ENCODE results near the gene PLXNA2.
A peak's percentile ranks its signal among the peaks of the same experiment; 100 is the strongest.

Gene PLXNA2

GRCh38 chr1:208100106-208100505 lies 144.1 kb downstream of the PLXNA2 start:
- ChIA-PET POLR2A (interaction anchor here (0.8 kb wide), 1 partner anchor 580 kb away, joined by 3 read pairs; no protein-coding TSS in a partner anchor), CTCF (interaction anchor here (2.3 to 2.5 kb wide), 2 partner anchors 8 to 78 kb away, joined by 11 to 12 read pairs; no protein-coding TSS in a partner anchor)
- Histone ChIP-seq H3K27ac (ENCODE audit: insufficient read depth in 1 of 2, low read depth in 1 of 2, low read length in 2 of 2, poor library complexity in 1 of 2, severe bottlenecking in 2 of 2) (no peak overlapping the region), H3K9me3 (ENCODE audit: control extremely low read depth in 1 of 5, control insufficient read depth in 4 of 5, insufficient read depth in 2 of 5, low read depth in 1 of 5, low read length in 4 of 5) (no peaks in the 10 kb centered on the region), H3K4me3 (ENCODE audit: control insufficient read depth in 1 of 7, extremely low read depth in 1 of 7, insufficient read depth in 4 of 7, low read depth in 2 of 7, low read length in 6 of 7) (no peak overlapping the region), H3K4me1 (ENCODE audit: control extremely low read depth in 1 of 4, control insufficient read depth in 4 of 4, insufficient read depth in 4 of 4, low read length in 3 of 4) (no peaks in the 10 kb centered on the region), H3K36me3 (ENCODE audit: control insufficient read depth in 4 of 4, insufficient read depth in 4 of 4, low read length in 3 of 4) (no peaks in the 10 kb centered on the region), H3K27me3 (replicated peaks in 2 of 5; ENCODE audit: control insufficient read depth in 4 of 5, insufficient read depth in 5 of 5, low read length in 4 of 5) (peaks cover 0 to 2% (median 0%) of the 10 kb centered on the region in 5 experiments)
- DNase-seq, result no peak
- WGBS (ENCODE audit: insufficient coverage), result 100% methylated on average over 2 of the region's 4 CpGs

GRCh38 chr1:208098773-208099172 lies 145.4 kb downstream of the PLXNA2 start:
- Histone ChIP-seq H3K4me3 (ENCODE audit: control insufficient read depth in 1 of 7, extremely low read depth in 1 of 7, insufficient read depth in 4 of 7, low read depth in 2 of 7, low read length in 6 of 7) (no peak overlapping the region), H3K27ac (ENCODE audit: insufficient read depth in 1 of 2, low read depth in 1 of 2, low read length in 2 of 2, poor library complexity in 1 of 2, severe bottlenecking in 2 of 2) (no peak overlapping the region), H3K36me3 (ENCODE audit: control insufficient read depth in 4 of 4, insufficient read depth in 4 of 4, low read length in 3 of 4) (no peaks in the 10 kb centered on the region), H3K27me3 (replicated peaks in 2 of 5; ENCODE audit: control insufficient read depth in 4 of 5, insufficient read depth in 5 of 5, low read length in 4 of 5) (no peaks in the 10 kb centered on the region), H3K4me1 (ENCODE audit: control extremely low read depth in 1 of 4, control insufficient read depth in 4 of 4, insufficient read depth in 4 of 4, low read length in 3 of 4) (no peaks in the 10 kb centered on the region), H3K9me3 (ENCODE audit: control extremely low read depth in 1 of 5, control insufficient read depth in 4 of 5, insufficient read depth in 2 of 5, low read depth in 1 of 5, low read length in 4 of 5) (no peaks in the 10 kb centered on the region)
- ChIA-PET CTCF (no interaction called here), POLR2A (no interaction called here)
- WGBS (ENCODE audit: insufficient coverage), result 98% methylated on average over 6 of the region's 7 CpGs
- no peak for DNase-seq

- H3K4me3 ChIP-seq (ENCODE audit: control insufficient read depth in 1 of 7, extremely low read depth in 1 of 7, insufficient read depth in 4 of 7, low read depth in 2 of 7, low read length in 6 of 7), result no peak overlapping the region
- ChIA-PET CTCF (interaction anchor here (0.7 to 11.0 kb wide), 22 partner anchors 9 to 264 kb away, joined by 3 to 204 read pairs (median 4); no protein-coding TSS in a partner anchor), POLR2A (no interaction called here)
- H3K27me3 ChIP-seq (replicated peaks in 2 of 5; ENCODE audit: control insufficient read depth in 4 of 5, insufficient read depth in 5 of 5, low read length in 4 of 5), result no peaks in the 10 kb centered on the region
- no peaks in the 10 kb centered on the region for H3K4me1 ChIP-seq (ENCODE audit: control extremely low read depth in 1 of 4, control insufficient read depth in 4 of 4, insufficient read depth in 4 of 4, low read length in 3 of 4)
- no peaks in the 10 kb centered on the region for H3K9me3 ChIP-seq (ENCODE audit: control extremely low read depth in 1 of 5, control insufficient read depth in 4 of 5, insufficient read depth in 2 of 5, low read depth in 1 of 5, low read length in 4 of 5)
- no peaks in the 10 kb centered on the region for H3K36me3 ChIP-seq (ENCODE audit: control insufficient read depth in 4 of 4, insufficient read depth in 4 of 4, low read length in 3 of 4)
- H3K27ac ChIP-seq (ENCODE audit: insufficient read depth in 1 of 2, low read depth in 1 of 2, low read length in 2 of 2, poor library complexity in 1 of 2, severe bottlenecking in 2 of 2), result no peak overlapping the region
- 80% methylated on average over 1 of the region's 4 CpGs for WGBS (ENCODE audit: insufficient coverage)
- DNase-seq, result peak; percentile 63 to 72 (median 70)
Observed at GRCh38 chr1:208093754-208094719, 150.1 kb downstream of the PLXNA2 start.

- WGBS (ENCODE audit: insufficient coverage), result 95% methylated on average over 3 of the region's 3 CpGs
- Histone ChIP-seq H3K4me1 (ENCODE audit: control extremely low read depth in 1 of 4, control insufficient read depth in 4 of 4, insufficient read depth in 4 of 4, low read length in 3 of 4) (no peaks in the 10 kb centered on the region), H3K27me3 (replicated peaks in 2 of 5; ENCODE audit: control insufficient read depth in 4 of 5, insufficient read depth in 5 of 5, low read length in 4 of 5) (no peaks in the 10 kb centered on the region), H3K36me3 (ENCODE audit: control insufficient read depth in 4 of 4, insufficient read depth in 4 of 4, low read length in 3 of 4) (no peaks in the 10 kb centered on the region), H3K4me3 (ENCODE audit: control insufficient read depth in 1 of 7, extremely low read depth in 1 of 7, insufficient read depth in 4 of 7, low read depth in 2 of 7, low read length in 6 of 7) (no peak overlapping the region), H3K27ac (ENCODE audit: insufficient read depth in 1 of 2, low read depth in 1 of 2, low read length in 2 of 2, poor library complexity in 1 of 2, severe bottlenecking in 2 of 2) (no peak overlapping the region), H3K9me3 (ENCODE audit: control extremely low read depth in 1 of 5, control insufficient read depth in 4 of 5, insufficient read depth in 2 of 5, low read depth in 1 of 5, low read length in 4 of 5) (no peaks in the 10 kb centered on the region)
- no peak for DNase-seq
- POLR2A ChIA-PET, result no interaction called here
- CTCF ChIA-PET, result interaction anchor here (0.8 to 11.0 kb wide), 17 partner anchors 8 to 177 kb away, joined by 3 to 204 read pairs (median 5); no protein-coding TSS in a partner anchor
Observed at GRCh38 chr1:208093046-208093445, 151.1 kb downstream of the PLXNA2 start.

GRCh38 chr1:208090388-208091301 lies 153.5 kb downstream of the PLXNA2 start:
- 92% methylated on average over 9 of the region's 9 CpGs for WGBS (ENCODE audit: insufficient coverage)
- DNase-seq, result no peak
- Histone ChIP-seq H3K9me3 (ENCODE audit: control extremely low read depth in 1 of 5, control insufficient read depth in 4 of 5, insufficient read depth in 2 of 5, low read depth in 1 of 5, low read length in 4 of 5) (no peaks in the 10 kb centered on the region), H3K4me1 (ENCODE audit: control extremely low read depth in 1 of 4, control insufficient read depth in 4 of 4, insufficient read depth in 4 of 4, low read length in 3 of 4) (peaks cover 0 to 12% (median 12%) of the 10 kb centered on the region in 4 experiments), H3K4me3 (ENCODE audit: control insufficient read depth in 1 of 7, extremely low read depth in 1 of 7, insufficient read depth in 4 of 7, low read depth in 2 of 7, low read length in 6 of 7) (no peak overlapping the region), H3K27me3 (replicated peaks in 2 of 5; ENCODE audit: control insufficient read depth in 4 of 5, insufficient read depth in 5 of 5, low read length in 4 of 5) (no peaks in the 10 kb centered on the region), H3K27ac (ENCODE audit: insufficient read depth in 1 of 2, low read depth in 1 of 2, low read length in 2 of 2, poor library complexity in 1 of 2, severe bottlenecking in 2 of 2) (no peak overlapping the region), H3K36me3 (ENCODE audit: control insufficient read depth in 4 of 4, insufficient read depth in 4 of 4, low read length in 3 of 4) (no peaks in the 10 kb centered on the region)
- CTCF ChIA-PET, result interaction anchor here (1.3 to 11.0 kb wide), 6 partner anchors 11 to 66 kb away, joined by 3 to 204 read pairs (median 4); no protein-coding TSS in a partner anchor
- POLR2A ChIA-PET, result interaction anchor here (1.1 kb wide), 1 partner anchor 69 kb away, joined by 4 read pairs; no protein-coding TSS in a partner anchor

GRCh38 chr1:208089761-208090370 lies 154.3 kb downstream of the PLXNA2 start:
- H3K9me3 ChIP-seq (ENCODE audit: control extremely low read depth in 1 of 5, control insufficient read depth in 4 of 5, insufficient read depth in 2 of 5, low read depth in 1 of 5, low read length in 4 of 5), result no peaks in the 10 kb centered on the region
- WGBS (ENCODE audit: insufficient coverage), result 80% methylated on average over 4 of the region's 6 CpGs
- no peaks in the 10 kb centered on the region for H3K27me3 ChIP-seq (replicated peaks in 2 of 5; ENCODE audit: control insufficient read depth in 4 of 5, insufficient read depth in 5 of 5, low read length in 4 of 5)
- POLR2A ChIA-PET, result interaction anchor here (1.1 kb wide), 1 partner anchor 68 kb away, joined by 4 read pairs; no protein-coding TSS in a partner anchor
- DNase-seq, result no peak
- no peak overlapping the region for H3K4me3 ChIP-seq (ENCODE audit: control insufficient read depth in 1 of 7, extremely low read depth in 1 of 7, insufficient read depth in 4 of 7, low read depth in 2 of 7, low read length in 6 of 7)
- CTCF ChIA-PET, result interaction anchor here (1.3 to 11.0 kb wide), 5 partner anchors 20 to 73 kb away, joined by 3 to 204 read pairs (median 4); no protein-coding TSS in a partner anchor
- peaks cover 0 to 16% (median 13%) of the 10 kb centered on the region in 4 experiments for H3K4me1 ChIP-seq (ENCODE audit: control extremely low read depth in 1 of 4, control insufficient read depth in 4 of 4, insufficient read depth in 4 of 4, low read length in 3 of 4)
- H3K27ac ChIP-seq (ENCODE audit: insufficient read depth in 1 of 2, low read depth in 1 of 2, low read length in 2 of 2, poor library complexity in 1 of 2, severe bottlenecking in 2 of 2), result no peak overlapping the region
- no peaks in the 10 kb centered on the region for H3K36me3 ChIP-seq (ENCODE audit: control insufficient read depth in 4 of 4, insufficient read depth in 4 of 4, low read length in 3 of 4)

Measured in common myeloid progenitor, CD34-positive (primary cell).